Measurements from ENCODE around the gene TAF15.

TAF15 gene

DNA sequence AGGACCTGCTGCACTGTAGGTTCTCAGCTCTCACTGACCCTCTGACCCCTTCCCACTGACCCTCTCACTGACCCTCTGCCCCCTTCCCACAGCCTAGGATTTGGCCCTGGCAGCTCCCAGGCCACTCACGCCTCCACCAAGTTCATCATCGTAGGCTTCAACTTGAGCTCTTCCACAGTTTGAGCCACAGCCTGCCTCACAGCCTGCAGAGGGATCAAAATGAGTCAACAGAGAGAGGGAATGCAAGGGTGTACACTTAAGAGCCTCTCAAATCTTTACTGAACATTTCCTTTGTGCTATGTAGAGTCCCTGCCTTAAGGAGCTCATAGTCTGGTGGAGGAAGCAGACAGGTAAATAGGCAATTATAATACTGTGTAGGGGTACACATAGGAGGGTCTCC lies 47.3 kb downstream of the TAF15 start:
- TF ChIP-seq, protein P1, sequence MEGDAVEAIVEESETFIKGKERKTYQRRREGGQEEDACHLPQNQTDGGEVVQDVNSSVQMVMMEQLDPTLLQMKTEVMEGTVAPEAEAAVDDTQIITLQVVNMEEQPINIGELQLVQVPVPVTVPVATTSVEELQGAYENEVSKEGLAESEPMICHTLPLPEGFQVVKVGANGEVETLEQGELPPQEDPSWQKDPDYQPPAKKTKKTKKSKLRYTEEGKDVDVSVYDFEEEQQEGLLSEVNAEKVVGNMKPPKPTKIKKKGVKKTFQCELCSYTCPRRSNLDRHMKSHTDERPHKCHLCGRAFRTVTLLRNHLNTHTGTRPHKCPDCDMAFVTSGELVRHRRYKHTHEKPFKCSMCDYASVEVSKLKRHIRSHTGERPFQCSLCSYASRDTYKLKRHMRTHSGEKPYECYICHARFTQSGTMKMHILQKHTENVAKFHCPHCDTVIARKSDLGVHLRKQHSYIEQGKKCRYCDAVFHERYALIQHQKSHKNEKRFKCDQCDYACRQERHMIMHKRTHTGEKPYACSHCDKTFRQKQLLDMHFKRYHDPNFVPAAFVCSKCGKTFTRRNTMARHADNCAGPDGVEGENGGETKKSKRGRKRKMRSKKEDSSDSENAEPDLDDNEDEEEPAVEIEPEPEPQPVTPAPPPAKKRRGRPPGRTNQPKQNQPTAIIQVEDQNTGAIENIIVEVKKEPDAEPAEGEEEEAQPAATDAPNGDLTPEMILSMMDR (conservative IDR thresholded peaks at IDR 0.05; ENCODE audit: low read depth, low read length) = no peak
- Histone ChIP-seq H3K27ac (no peak overlapping the region), H3K27me3 (ENCODE audit: insufficient read depth, low read depth) (no peaks in the 10 kb centered on the region), H3K79me2 (ENCODE audit: insufficient read depth, low read depth) (no peaks in the 10 kb centered on the region), H3K4me1 (ENCODE audit: low read depth, poor library complexity, severe bottlenecking) (no peaks in the 10 kb centered on the region), H4K20me1 (ENCODE audit: insufficient read depth) (no peaks in the 10 kb centered on the region), H3K4me3 (IDR thresholded peaks at IDR 0.05; ENCODE audit: insufficient read depth, low read depth, low read length) (no peak overlapping the region), H3K9ac (no peak overlapping the region), H3K4me2 (no peak overlapping the region), H3K36me3 (ENCODE audit: insufficient read depth) (no peaks in the 10 kb centered on the region), H2AFZ (ENCODE audit: low read depth) (no peak overlapping the region)

DNA sequence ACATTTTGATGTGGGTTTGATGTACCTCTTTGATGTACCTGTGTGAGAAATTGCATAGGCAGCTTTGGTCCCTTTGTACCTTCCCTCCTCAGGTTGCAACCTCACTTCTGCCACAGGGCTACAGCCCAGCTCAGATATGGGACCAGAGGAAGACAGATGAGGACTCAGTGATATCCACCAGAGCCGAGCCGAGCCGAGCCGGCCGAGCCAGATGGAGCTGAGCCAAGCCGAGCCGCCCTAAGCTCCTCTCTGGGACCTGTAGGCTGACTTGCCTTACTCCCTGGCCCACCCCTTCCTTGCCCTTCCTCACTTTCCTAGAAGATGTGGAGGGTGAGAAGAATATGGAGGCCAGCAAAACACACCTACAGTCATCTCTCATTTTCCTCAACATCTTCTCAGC lies 55.6 kb downstream of the TAF15 start:
- Histone ChIP-seq H3K4me2 (no peak overlapping the region), H3K9ac (no peak overlapping the region), H3K79me2 (ENCODE audit: insufficient read depth, low read depth) (no peaks in the 10 kb centered on the region), H4K20me1 (ENCODE audit: insufficient read depth) (no peaks in the 10 kb centered on the region), H3K36me3 (ENCODE audit: insufficient read depth) (no peaks in the 10 kb centered on the region), H2AFZ (ENCODE audit: low read depth) (no peak overlapping the region), H3K27ac (no peak overlapping the region), H3K27me3 (ENCODE audit: insufficient read depth, low read depth) (no peaks in the 10 kb centered on the region), H3K4me1 (ENCODE audit: low read depth, poor library complexity, severe bottlenecking) (peaks cover 8% of the 10 kb centered on the region), H3K4me3 (IDR thresholded peaks at IDR 0.05; ENCODE audit: insufficient read depth, low read depth, low read length) (no peak overlapping the region)
- TF ChIP-seq, protein P1 (conservative IDR thresholded peaks at IDR 0.05; ENCODE audit: low read depth, low read length) = no peak

DNA sequence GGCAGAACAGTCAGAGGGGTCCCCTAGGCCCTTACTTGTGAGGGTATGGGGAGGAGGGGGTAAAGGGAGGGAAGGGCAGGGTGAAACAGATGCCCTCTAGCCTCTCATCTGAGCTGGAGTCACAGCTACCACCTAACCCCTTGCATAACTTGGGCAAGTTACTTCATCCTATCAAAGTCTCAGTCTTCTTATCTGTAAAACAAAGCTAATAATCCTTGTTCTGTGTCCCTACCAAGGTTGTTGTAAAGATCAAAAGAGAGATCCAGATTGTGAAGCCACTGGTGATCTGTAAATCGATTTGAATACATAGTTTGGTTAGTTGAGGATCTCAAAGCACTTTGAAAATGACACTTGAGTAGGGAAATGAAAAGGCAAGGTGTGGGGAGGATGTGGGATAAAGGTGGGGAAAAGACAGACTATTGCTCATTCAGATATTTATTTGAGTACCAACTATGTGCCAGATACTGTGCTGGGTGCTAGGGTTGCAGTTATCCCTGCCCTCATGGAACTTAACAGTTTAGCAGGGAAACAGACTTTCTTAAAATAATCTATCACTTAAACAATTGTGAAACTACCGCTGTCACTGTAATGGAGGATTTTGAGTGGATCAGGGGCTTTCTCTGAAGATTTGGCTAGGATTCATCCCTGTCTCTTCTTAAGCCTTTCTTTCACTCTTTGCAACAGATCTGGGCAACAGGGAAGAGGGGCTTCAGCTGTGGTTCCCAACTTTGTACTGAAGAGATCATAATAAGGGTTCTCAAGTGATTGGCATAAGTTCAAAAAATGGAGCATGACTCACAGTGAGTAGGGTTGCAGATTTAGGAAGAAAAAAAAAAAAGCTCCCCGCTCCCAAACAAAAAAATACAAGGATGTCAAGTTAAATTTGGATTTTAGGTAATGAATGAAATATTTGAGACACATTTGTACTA lies 56.4 kb downstream of the TAF15 start:
- H3K4me1 ChIP-seq (ENCODE audit: low read depth, poor library complexity, severe bottlenecking) = peaks cover 8% of the 10 kb centered on the region
- no peaks in the 10 kb centered on the region for H4K20me1 ChIP-seq (ENCODE audit: insufficient read depth)
- H3K36me3 ChIP-seq (ENCODE audit: insufficient read depth) = no peaks in the 10 kb centered on the region
- no peak overlapping the region for H2AFZ ChIP-seq (ENCODE audit: low read depth)
- no peak overlapping the region for H3K27ac ChIP-seq
- H3K27me3 ChIP-seq (ENCODE audit: insufficient read depth, low read depth) = no peaks in the 10 kb centered on the region
- H3K4me2 ChIP-seq = no peak overlapping the region
- no peaks in the 10 kb centered on the region for H3K79me2 ChIP-seq (ENCODE audit: insufficient read depth, low read depth)
- TF ChIP-seq, protein P1 (conservative IDR thresholded peaks at IDR 0.05; ENCODE audit: low read depth, low read length) = no peak
- no peak overlapping the region for H3K4me3 ChIP-seq (IDR thresholded peaks at IDR 0.05; ENCODE audit: insufficient read depth, low read depth, low read length)
- no peak overlapping the region for H3K9ac ChIP-seq

DNA sequence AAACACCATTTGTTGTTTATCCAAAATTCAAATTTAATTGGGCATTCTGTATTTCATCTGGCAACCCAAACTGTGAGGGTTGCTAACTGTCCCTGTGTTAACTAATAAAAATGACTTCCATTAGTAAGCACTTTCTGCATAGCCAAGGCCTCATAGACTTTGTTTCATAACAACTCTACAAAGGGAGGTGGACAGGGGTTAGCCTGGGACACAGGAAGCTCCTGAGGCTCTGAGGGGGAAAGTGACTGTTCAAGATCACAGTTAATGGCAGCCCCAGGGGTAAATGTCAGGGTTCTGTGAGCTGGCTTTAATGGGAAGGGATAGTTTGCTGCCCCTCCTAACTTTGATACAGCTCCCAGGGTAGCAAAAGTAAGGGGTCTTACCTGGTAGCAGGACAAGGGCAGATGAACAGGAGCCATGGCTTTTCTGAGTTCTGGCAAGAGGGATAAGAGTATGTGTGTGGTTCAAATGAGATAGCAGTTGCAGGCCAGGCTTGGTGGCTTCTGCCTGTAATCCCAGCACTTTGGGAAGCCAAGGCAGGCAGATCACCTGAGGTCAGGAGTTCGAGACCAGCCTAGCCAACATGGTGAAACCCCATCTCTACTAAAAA lies 57.2 kb downstream of the TAF15 start:
- H3K36me3 ChIP-seq (ENCODE audit: insufficient read depth) = no peaks in the 10 kb centered on the region
- TF ChIP-seq, protein P1 (conservative IDR thresholded peaks at IDR 0.05; ENCODE audit: low read depth, low read length) = no peak
- H3K27me3 ChIP-seq (ENCODE audit: insufficient read depth, low read depth) = no peaks in the 10 kb centered on the region
- no peak overlapping the region for H3K9ac ChIP-seq
- H3K27ac ChIP-seq = no peak overlapping the region
- H3K4me1 ChIP-seq (ENCODE audit: low read depth, poor library complexity, severe bottlenecking) = peaks cover 8% of the 10 kb centered on the region
- H3K4me2 ChIP-seq = no peak overlapping the region
- no peaks in the 10 kb centered on the region for H3K79me2 ChIP-seq (ENCODE audit: insufficient read depth, low read depth)
- no peak overlapping the region for H2AFZ ChIP-seq (ENCODE audit: low read depth)
- H4K20me1 ChIP-seq (ENCODE audit: insufficient read depth) = no peaks in the 10 kb centered on the region
- no peak overlapping the region for H3K4me3 ChIP-seq (IDR thresholded peaks at IDR 0.05; ENCODE audit: insufficient read depth, low read depth, low read length)

All from KMS-11 (cell line).